Ishikawa (cell line): ENCODE measurements around the gene TSPAN18.

Source experiments
- MAX ChIP-seq: IDR thresholded peaks from 2 replicates; pipeline ENCODE4 v1.6.1; 2012
- TCF12 ChIP-seq: IDR thresholded peaks from 2 replicates; pipeline ENCODE4 v1.6.1; 2012; ENCODE audit warnings: low read depth

- TF ChIP-seq TCF12 (no peak), MAX (no peak)
These were observed 66.8 kb downstream of the TSPAN18 start for GRCh38 chr11:44793350-44794090.
